ENCODE data around the gene CIRBP.

Gene CIRBP

GRCh38 chr19:1283207-1283916 lies 14.2 kb downstream of the CIRBP start:
- no peak for TF ChIP-seq CTCF (IDR thresholded peaks at IDR 0.05; ENCODE audit: low read depth, low read length)
- no peak for DNase-seq (ENCODE audit: extremely low read depth, low read depth)

- no peak for DNase-seq (ENCODE audit: extremely low read depth, low read depth)
These were observed 14.8 kb downstream of the CIRBP start for GRCh38 chr19:1283917-1284292.

DNA sequence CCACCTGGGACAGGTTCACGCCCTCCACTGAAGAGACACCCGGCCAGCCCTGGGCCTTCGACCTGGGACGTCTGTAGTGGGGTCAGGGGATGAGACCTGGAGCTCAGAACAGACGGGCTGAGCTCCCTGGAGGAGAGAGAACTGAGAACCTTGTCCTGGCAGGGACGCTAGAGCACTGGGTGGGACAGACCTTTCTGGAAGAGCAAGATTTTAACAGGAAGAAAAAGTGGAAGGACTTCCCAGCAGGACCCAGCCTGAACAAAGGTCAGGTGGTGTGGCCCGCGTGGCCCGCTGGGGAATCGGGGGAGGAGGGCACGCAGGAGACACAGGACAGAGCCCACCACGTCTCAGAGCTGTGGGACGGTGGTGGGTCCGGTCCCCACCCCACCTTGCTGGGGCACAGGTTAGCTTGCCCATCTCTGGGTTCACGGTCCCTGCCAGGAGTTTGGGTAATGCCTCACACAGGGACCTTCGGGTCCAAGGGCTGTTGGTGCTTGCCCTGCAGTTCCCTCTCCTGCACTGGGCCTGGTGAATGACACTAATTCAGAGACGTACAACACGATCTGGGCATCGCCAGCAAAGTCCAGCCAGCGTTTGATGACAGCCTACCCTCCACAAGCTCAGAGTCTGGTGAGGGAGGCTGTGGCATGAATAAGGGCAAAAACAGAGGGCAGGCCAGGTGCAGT lies 15.3 kb downstream of the CIRBP start:
- TF ChIP-seq CTCF (IDR thresholded peaks at IDR 0.05; ENCODE audit: low read depth, low read length), result no peak
- no peak for DNase-seq (ENCODE audit: extremely low read depth, low read depth)

More at GRCh38 chr19:1283917-1284292, 14.8 kb downstream of the CIRBP start:
- no peak for TF ChIP-seq CTCF (IDR thresholded peaks at IDR 0.05; ENCODE audit: low read depth, low read length)

- no peak for TF ChIP-seq CTCF (IDR thresholded peaks at IDR 0.05; ENCODE audit: low read depth, low read length)
- no peak for DNase-seq (ENCODE audit: extremely low read depth, low read depth)
These were observed 16.0 kb downstream of the CIRBP start for GRCh38 chr19:1284979-1285736.

DNA sequence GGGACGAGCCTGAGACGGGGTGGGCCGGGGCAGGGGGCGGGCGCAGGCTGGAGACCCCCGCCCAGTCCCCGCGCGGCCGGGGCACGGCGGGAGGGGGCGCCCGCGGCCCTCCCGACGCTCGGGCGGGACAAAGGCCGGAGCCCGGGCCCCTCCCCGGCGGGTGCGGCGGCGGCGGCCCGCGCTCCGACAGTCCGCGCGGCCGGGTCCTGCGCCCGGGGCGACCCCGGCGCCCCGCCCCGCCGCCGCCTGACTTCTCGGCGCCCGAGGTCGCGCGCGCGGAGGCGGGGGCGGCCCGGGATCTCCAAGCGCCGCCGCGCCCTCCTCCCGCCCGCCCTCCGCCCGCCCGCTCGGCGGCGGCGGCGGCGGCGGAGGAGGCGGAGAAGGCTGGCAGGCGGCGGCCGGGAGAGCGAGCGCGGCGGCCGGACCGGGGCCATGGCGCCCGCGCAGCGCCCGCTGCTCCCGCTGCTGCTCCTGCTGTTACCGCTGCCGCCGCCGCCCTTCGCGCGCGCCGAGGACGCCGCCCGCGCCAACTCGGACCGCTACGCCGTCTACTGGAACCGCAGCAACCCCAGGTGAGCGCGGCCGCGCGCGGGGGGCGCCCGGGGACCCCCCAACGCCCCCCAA lies 16.7 kb downstream of the CIRBP start, which contains the start of gene EFNA2:
TSS of gene EFNA2 (plus strand) at position 137 of the 624 bp plus-strand sequence. CDS start at position 433, 296 bp downstream.
- TF ChIP-seq CTCF (IDR thresholded peaks at IDR 0.05; ENCODE audit: low read depth, low read length), result no peak

DNA sequence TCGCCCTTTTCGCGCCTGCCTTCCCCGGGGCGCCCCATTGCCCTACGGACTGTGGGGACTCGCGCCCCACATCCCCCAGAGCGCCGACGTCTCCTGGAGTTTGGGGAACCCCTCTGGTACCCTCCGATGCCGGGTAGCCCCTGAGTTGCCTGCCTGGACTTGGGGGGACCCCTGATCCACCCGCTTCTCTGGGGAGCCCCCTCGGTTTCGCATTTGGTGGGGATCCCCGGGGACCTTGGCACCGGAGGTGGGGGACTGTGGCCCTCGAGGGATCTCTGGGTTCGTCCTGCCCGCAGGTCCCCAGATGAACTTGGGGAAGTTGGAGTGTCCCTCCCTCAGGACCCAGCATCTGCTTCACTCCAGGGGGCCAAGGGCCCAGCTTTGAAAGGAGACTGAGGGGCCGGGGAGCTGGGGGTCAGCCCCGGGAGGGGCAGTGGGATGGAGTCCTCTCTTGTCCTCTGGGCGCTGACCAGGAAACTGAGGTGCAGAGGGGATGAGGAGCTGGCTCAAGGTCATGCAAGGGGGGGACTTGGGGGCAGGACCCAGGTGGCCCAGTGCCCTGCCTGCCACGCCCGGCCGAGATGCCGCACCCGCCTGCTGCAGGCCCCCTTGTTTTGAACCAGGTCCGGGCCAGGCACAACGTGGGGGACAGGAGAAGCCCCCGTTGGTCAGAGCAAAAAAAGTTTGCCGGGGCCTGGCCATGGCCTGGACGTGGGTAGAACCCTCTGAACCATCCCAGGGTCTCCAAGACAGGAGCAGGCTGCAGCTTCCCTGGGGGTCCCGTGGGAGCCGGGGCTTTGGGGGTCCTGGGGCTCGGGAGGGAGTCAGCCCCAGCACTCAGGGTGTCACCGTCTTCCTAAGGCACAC lies 17.6 kb downstream of the CIRBP start:
- no peak for TF ChIP-seq CTCF (IDR thresholded peaks at IDR 0.05; ENCODE audit: low read depth, low read length)
- DNase-seq (ENCODE audit: extremely low read depth, low read depth), result no peak

More for the DNA sequence above, 16.7 kb downstream of the CIRBP start, which contains the start of gene EFNA2:
- no peak for DNase-seq (ENCODE audit: extremely low read depth, low read depth)
